ENCODE results near the gene BAD. TPM values are rescaled to one million over a fixed set of nuclear protein-coding genes. Genes with fewer than 3 reads are reported as not detected.
"Not testable (repeated sequence)": the region's sequence is repeated elsewhere in the genome, so short reads cannot be mapped to it uniquely, and the experiment has no call there.

The BAD gene
- total and polyA plus RNA-seq, 8 donors = 45.0 to 71.4 (median 55.1) TPM

- Histone ChIP-seq H3K4me1 (peaks cover 14 to 64% of the 10 kb centered on the region in 2 donors), H3K36me3 (peaks cover 0 to 9% of the 10 kb centered on the region in 2 donors), H3K27me3 (no peaks in the 10 kb centered on the region), H3K9me3 (no peaks in the 10 kb centered on the region), H3K27ac (no peak overlapping the region), H3K4me3 (no peak overlapping the region)
- ATAC-seq (no peak), DNase-seq (no peak)
- intact Hi-C loops (cut with DNase I) = no loop called here
- TF ChIP-seq CTCF (IDR thresholded peaks at IDR 0.05) = no peak
Measured at GRCh38 chr11:64248578-64248977, 35.9 kb downstream of the BAD start.

GRCh38 chr11:64247729-64248531 lies 36.5 kb downstream of the BAD start:
- no peaks in the 10 kb centered on the region for H3K27me3 ChIP-seq
- peak; percentile 0 for ATAC-seq
- peaks cover 16 to 64% of the 10 kb centered on the region in 2 donors for H3K4me1 ChIP-seq
- intact Hi-C loops (cut with DNase I) = no loop called here
- H3K4me3 ChIP-seq = peak overlapping the region; percentile 56 to 77
- H3K36me3 ChIP-seq = peaks cover 0 to 15% of the 10 kb centered on the region in 2 donors
- no peak for DNase-seq
- TF ChIP-seq CTCF (IDR thresholded peaks at IDR 0.05) = no peak
- no peaks in the 10 kb centered on the region for H3K9me3 ChIP-seq
- H3K27ac ChIP-seq = peak overlapping the region; percentile 84 to 90

GRCh38 chr11:64246871-64247728 lies 37.4 kb downstream of the BAD start, which contains the start of gene PPP1R14B:
Gene PPP1R14B, minus strand, starts transcription at chr11:64246943. Its CDS starts 270 bp downstream, at chr11:64246673.
- peaks cover 0 to 20% of the 10 kb centered on the region in 2 donors for H3K36me3 ChIP-seq
- H3K4me1 ChIP-seq = peaks cover 18 to 64% of the 10 kb centered on the region in 2 donors
- ATAC-seq = peak; percentile 78
- H3K9me3 ChIP-seq = no peaks in the 10 kb centered on the region
- no peaks in the 10 kb centered on the region for H3K27me3 ChIP-seq
- peak; percentile 77 to 96 (median 90) for DNase-seq
- H3K4me3 ChIP-seq = peak within 1 kb of the TSS; percentile 72 to 77
- peak within 1 kb of the TSS; percentile 84 to 90 for H3K27ac ChIP-seq
- intact Hi-C loops (cut with DNase I) = no loop called here
- no peak for TF ChIP-seq CTCF (IDR thresholded peaks at IDR 0.05)

- peak overlapping the region in 1 of 2 donors; percentile 71 for H3K27ac ChIP-seq
- ATAC-seq = not testable (repeated sequence)
- peaks cover 0 to 20% of the 10 kb centered on the region in 2 donors for H3K36me3 ChIP-seq
Measured at GRCh38 chr11:64246621-64246870, 37.9 kb downstream of the BAD start.

GRCh38 chr11:64245797-64246620 lies 38.5 kb downstream of the BAD start:
- TF ChIP-seq CTCF (IDR thresholded peaks at IDR 0.05) = no peak
- intact Hi-C loops (cut with DNase I) = no loop called here
- Histone ChIP-seq H3K27me3 (no peaks in the 10 kb centered on the region), H3K27ac (peak overlapping the region; percentile 68 to 71), H3K4me3 (peak overlapping the region; percentile 72 to 77), H3K36me3 (peaks cover 0 to 20% of the 10 kb centered on the region in 2 donors), H3K9me3 (no peaks in the 10 kb centered on the region), H3K4me1 (peaks cover 18 to 62% of the 10 kb centered on the region in 2 donors)
- DNase-seq (peak in 3 of 4 donors; percentile 51 to 89 (median 83)), ATAC-seq (peak; percentile 3)

More at GRCh38 chr11:64246621-64246870, 37.9 kb downstream of the BAD start:
- H3K27me3 ChIP-seq; DNase-seq; intact Hi-C loops (cut with DNase I); H3K9me3 ChIP-seq: not testable (repeated sequence)
- peak overlapping the region; percentile 72 to 77 for H3K4me3 ChIP-seq
- peaks cover 18 to 64% of the 10 kb centered on the region in 2 donors for H3K4me1 ChIP-seq
